ENCODE results near the gene NOSTRIN. TPM values are rescaled to one million over a fixed set of nuclear protein-coding genes. Genes with fewer than 3 reads are reported as not detected.
"Not testable (repeated sequence)": the region's sequence is repeated elsewhere in the genome, so short reads cannot be mapped to it uniquely, and the experiment has no call there.

NOSTRIN gene
- total and polyA plus RNA-seq, 2 donors, result 2.8 to 8.1 TPM

DNA sequence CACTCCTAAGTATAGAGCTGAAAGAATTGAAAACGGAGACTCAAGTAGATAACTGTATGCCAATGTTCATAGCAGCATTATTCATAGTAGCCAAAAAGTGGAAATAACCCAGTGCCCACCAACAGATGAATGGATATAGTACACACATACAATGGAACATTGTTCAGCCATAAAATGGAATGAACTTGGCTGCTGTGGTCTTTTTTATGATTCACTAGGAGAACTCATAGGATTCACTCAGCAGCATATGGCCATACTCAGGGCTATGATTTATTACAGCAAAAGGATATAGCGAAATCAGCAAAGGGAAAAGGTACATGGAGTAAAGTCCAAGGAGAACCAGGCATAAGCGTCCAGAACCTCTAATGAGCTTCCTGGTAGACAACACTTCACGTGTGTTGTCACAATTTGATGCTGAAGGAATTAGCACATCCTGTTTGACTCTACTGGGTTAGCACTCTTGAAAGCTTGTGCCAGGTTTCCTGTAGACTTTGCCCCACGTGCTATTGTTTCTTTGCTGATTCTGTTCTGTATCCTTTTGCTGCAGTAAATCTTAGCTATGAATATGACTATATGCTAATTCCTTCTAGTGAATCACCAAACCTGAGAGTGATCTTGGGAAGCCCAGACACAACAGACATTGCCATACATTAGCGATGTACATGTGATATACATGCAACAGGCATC is 72.1 kb downstream of the NOSTRIN start:
- no peaks in the 10 kb centered on the region for H3K9me3 ChIP-seq (ENCODE audit: control insufficient read depth in 2 of 2, insufficient read depth in 1 of 2, low read length in 1 of 2)
- peaks cover 5 to 24% of the 10 kb centered on the region in 2 donors for H3K36me3 ChIP-seq (ENCODE audit: control insufficient read depth in 2 of 2, insufficient read depth in 2 of 2, low read length in 1 of 2)
- no peaks in the 10 kb centered on the region for H3K27me3 ChIP-seq (ENCODE audit: control insufficient read depth in 2 of 2, insufficient read depth in 1 of 2, low read length in 1 of 2)
- 97% methylated on average over 6 of the region's 6 CpGs for WGBS
- DNase-seq (ENCODE audit: low read depth in 6 of 9, low spot score in 9 of 9), result no peak
- no peak overlapping the region for H3K27ac ChIP-seq (ENCODE audit: low read depth in 1 of 2, low read length in 1 of 2)
- no peaks in the 10 kb centered on the region for H3K4me1 ChIP-seq (ENCODE audit: control insufficient read depth in 2 of 2, insufficient read depth in 2 of 2, low read length in 2 of 2)
- H3K4me3 ChIP-seq (ENCODE audit: low read length in 2 of 2), result no peak overlapping the region

- H3K4me3 ChIP-seq (ENCODE audit: low read length in 2 of 2); H3K9me3 ChIP-seq (ENCODE audit: control insufficient read depth in 2 of 2, insufficient read depth in 1 of 2, low read length in 1 of 2); DNase-seq (ENCODE audit: low read depth in 6 of 9, low spot score in 9 of 9); H3K27me3 ChIP-seq (ENCODE audit: control insufficient read depth in 2 of 2, insufficient read depth in 1 of 2, low read length in 1 of 2); H3K4me1 ChIP-seq (ENCODE audit: control insufficient read depth in 2 of 2, insufficient read depth in 2 of 2, low read length in 2 of 2); H3K27ac ChIP-seq (ENCODE audit: low read depth in 1 of 2, low read length in 1 of 2): not testable (repeated sequence)
- H3K36me3 ChIP-seq (ENCODE audit: control insufficient read depth in 2 of 2, insufficient read depth in 2 of 2, low read length in 1 of 2), result peaks cover 0 to 24% of the 10 kb centered on the region in 2 donors
- 98% methylated on average over 12 of the region's 12 CpGs for WGBS
Measured at GRCh38 chr2:168882163-168882562, 79.7 kb downstream of the NOSTRIN start.

GRCh38 chr2:168884975-168885374 is 82.5 kb downstream of the NOSTRIN start:
- DNase-seq (ENCODE audit: low read depth in 6 of 9, low spot score in 9 of 9), result no peak
- no peak overlapping the region for H3K27ac ChIP-seq (ENCODE audit: low read depth in 1 of 2, low read length in 1 of 2)
- 100% methylated on average over 1 of the region's 1 CpG for WGBS
- peaks cover 0 to 29% of the 10 kb centered on the region in 2 donors for H3K36me3 ChIP-seq (ENCODE audit: control insufficient read depth in 2 of 2, insufficient read depth in 2 of 2, low read length in 1 of 2)
- H3K4me3 ChIP-seq (ENCODE audit: low read length in 2 of 2), result no peak overlapping the region
- H3K4me1 ChIP-seq (ENCODE audit: control insufficient read depth in 2 of 2, insufficient read depth in 2 of 2, low read length in 2 of 2), result peaks cover 5 to 6% of the 10 kb centered on the region in 2 donors
- no peaks in the 10 kb centered on the region for H3K27me3 ChIP-seq (ENCODE audit: control insufficient read depth in 2 of 2, insufficient read depth in 1 of 2, low read length in 1 of 2)
- no peaks in the 10 kb centered on the region for H3K9me3 ChIP-seq (ENCODE audit: control insufficient read depth in 2 of 2, insufficient read depth in 1 of 2, low read length in 1 of 2)

DNA sequence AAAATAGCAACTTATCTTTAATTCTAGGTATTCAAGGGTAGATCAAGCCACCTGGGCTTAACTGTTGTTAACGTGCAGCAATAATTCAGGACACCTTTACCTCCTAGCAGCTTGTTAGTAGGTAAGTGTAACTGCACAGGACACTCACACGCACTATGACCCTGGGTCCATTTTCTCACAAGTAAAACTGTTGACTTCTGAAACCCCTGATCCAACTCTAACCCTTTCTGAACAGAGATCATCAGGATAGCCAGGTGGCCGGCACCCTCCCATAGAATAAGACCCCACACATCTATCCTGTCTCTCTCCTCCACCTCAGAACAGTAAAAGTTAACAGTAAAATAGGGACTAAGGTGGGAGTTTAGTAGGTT is 87.2 kb downstream of the NOSTRIN start:
- no peaks in the 10 kb centered on the region for H3K27me3 ChIP-seq (ENCODE audit: control insufficient read depth in 2 of 2, insufficient read depth in 1 of 2, low read length in 1 of 2)
- peaks cover 0 to 17% of the 10 kb centered on the region in 2 donors for H3K36me3 ChIP-seq (ENCODE audit: control insufficient read depth in 2 of 2, insufficient read depth in 2 of 2, low read length in 1 of 2)
- H3K4me1 ChIP-seq (ENCODE audit: control insufficient read depth in 2 of 2, insufficient read depth in 2 of 2, low read length in 2 of 2), result peaks cover 6 to 8% of the 10 kb centered on the region in 2 donors
- H3K27ac ChIP-seq (ENCODE audit: low read depth in 1 of 2, low read length in 1 of 2), result peak overlapping the region in 1 of 2 donors; percentile 4
- DNase-seq (ENCODE audit: low read depth in 6 of 9, low spot score in 9 of 9), result no peak
- no peaks in the 10 kb centered on the region for H3K9me3 ChIP-seq (ENCODE audit: control insufficient read depth in 2 of 2, insufficient read depth in 1 of 2, low read length in 1 of 2)
- WGBS, result 61% methylated on average over 3 of the region's 3 CpGs
- peak overlapping the region; percentile 47 to 63 for H3K4me3 ChIP-seq (ENCODE audit: low read length in 2 of 2)

GRCh38 chr2:168890006-168890782 is 87.8 kb downstream of the NOSTRIN start, which contains the start of gene SPC25:
TSS of gene SPC25 (minus strand) at chr2:168890430. CDS start at chr2:168889519, 911 bp downstream.
- Histone ChIP-seq H3K4me3 (ENCODE audit: low read length in 2 of 2) (peak within 1 kb of the TSS; percentile 47 to 63), H3K27ac (ENCODE audit: low read depth in 1 of 2, low read length in 1 of 2) (peak within 1 kb of the TSS in 1 of 2 donors; percentile 4), H3K4me1 (ENCODE audit: control insufficient read depth in 2 of 2, insufficient read depth in 2 of 2, low read length in 2 of 2) (peaks cover 6 to 8% of the 10 kb centered on the region in 2 donors), H3K9me3 (ENCODE audit: control insufficient read depth in 2 of 2, insufficient read depth in 1 of 2, low read length in 1 of 2) (no peaks in the 10 kb centered on the region), H3K27me3 (ENCODE audit: control insufficient read depth in 2 of 2, insufficient read depth in 1 of 2, low read length in 1 of 2) (no peaks in the 10 kb centered on the region), H3K36me3 (ENCODE audit: control insufficient read depth in 2 of 2, insufficient read depth in 2 of 2, low read length in 1 of 2) (peaks cover 0 to 12% of the 10 kb centered on the region in 2 donors)
- 1% methylated on average over 38 of the region's 38 CpGs for WGBS
- DNase-seq (ENCODE audit: low read depth in 6 of 9, low spot score in 9 of 9), result peak; percentile 74 to 96 (median 89)

DNA sequence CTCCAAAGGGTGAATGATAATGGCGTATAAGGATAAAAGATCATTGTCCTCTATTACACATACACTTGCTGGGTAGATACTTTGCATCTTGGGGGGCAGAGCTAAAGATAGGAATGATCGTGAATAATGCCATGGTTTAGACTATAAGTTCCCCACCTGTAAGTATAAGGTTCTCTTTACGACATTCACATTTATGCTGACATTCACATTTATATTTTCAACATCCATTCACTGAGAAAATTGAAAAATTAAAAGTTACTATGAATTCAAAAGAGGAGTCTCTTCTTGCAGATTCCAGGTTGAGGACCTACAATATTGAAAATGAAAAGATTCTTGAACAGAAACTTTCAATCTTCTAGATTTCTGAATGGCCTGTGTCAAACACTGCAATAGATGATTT is 89.9 kb downstream of the NOSTRIN start:
- H3K27me3 ChIP-seq (ENCODE audit: control insufficient read depth in 2 of 2, insufficient read depth in 1 of 2, low read length in 1 of 2), result no peaks in the 10 kb centered on the region
- no peak for DNase-seq (ENCODE audit: low read depth in 6 of 9, low spot score in 9 of 9)
- no peak overlapping the region for H3K27ac ChIP-seq (ENCODE audit: low read depth in 1 of 2, low read length in 1 of 2)
- peaks cover 6 to 8% of the 10 kb centered on the region in 2 donors for H3K4me1 ChIP-seq (ENCODE audit: control insufficient read depth in 2 of 2, insufficient read depth in 2 of 2, low read length in 2 of 2)
- peaks cover 0 to 4% of the 10 kb centered on the region in 2 donors for H3K36me3 ChIP-seq (ENCODE audit: control insufficient read depth in 2 of 2, insufficient read depth in 2 of 2, low read length in 1 of 2)
- WGBS, result 88% methylated on average over 3 of the region's 3 CpGs
- H3K9me3 ChIP-seq (ENCODE audit: control insufficient read depth in 2 of 2, insufficient read depth in 1 of 2, low read length in 1 of 2), result no peaks in the 10 kb centered on the region
- H3K4me3 ChIP-seq (ENCODE audit: low read length in 2 of 2), result no peak overlapping the region

- Histone ChIP-seq H3K4me1 (ENCODE audit: control insufficient read depth in 2 of 2, insufficient read depth in 2 of 2, low read length in 2 of 2) (peaks cover 6 to 8% of the 10 kb centered on the region in 2 donors), H3K4me3 (ENCODE audit: low read length in 2 of 2) (no peak overlapping the region), H3K27ac (ENCODE audit: low read depth in 1 of 2, low read length in 1 of 2) (no peak overlapping the region), H3K36me3 (ENCODE audit: control insufficient read depth in 2 of 2, insufficient read depth in 2 of 2, low read length in 1 of 2) (no peaks in the 10 kb centered on the region), H3K9me3 (ENCODE audit: control insufficient read depth in 2 of 2, insufficient read depth in 1 of 2, low read length in 1 of 2) (no peaks in the 10 kb centered on the region), H3K27me3 (ENCODE audit: control insufficient read depth in 2 of 2, insufficient read depth in 1 of 2, low read length in 1 of 2) (no peaks in the 10 kb centered on the region)
- WGBS, result 94% methylated on average over 1 of the region's 1 CpG
- no peak for DNase-seq (ENCODE audit: low read depth in 6 of 9, low spot score in 9 of 9)
Measured at GRCh38 chr2:168894101-168894500, 91.7 kb downstream of the NOSTRIN start.

GRCh38 chr2:168894720-168895119 is 92.3 kb downstream of the NOSTRIN start:
- no peak for DNase-seq (ENCODE audit: low read depth in 6 of 9, low spot score in 9 of 9)
- Histone ChIP-seq H3K27ac (ENCODE audit: low read depth in 1 of 2, low read length in 1 of 2) (no peak overlapping the region), H3K36me3 (ENCODE audit: control insufficient read depth in 2 of 2, insufficient read depth in 2 of 2, low read length in 1 of 2) (no peaks in the 10 kb centered on the region), H3K4me3 (ENCODE audit: low read length in 2 of 2) (no peak overlapping the region), H3K4me1 (ENCODE audit: control insufficient read depth in 2 of 2, insufficient read depth in 2 of 2, low read length in 2 of 2) (peaks cover under 1 to 5% of the 10 kb centered on the region in 2 donors), H3K27me3 (ENCODE audit: control insufficient read depth in 2 of 2, insufficient read depth in 1 of 2, low read length in 1 of 2) (no peaks in the 10 kb centered on the region), H3K9me3 (ENCODE audit: control insufficient read depth in 2 of 2, insufficient read depth in 1 of 2, low read length in 1 of 2) (no peaks in the 10 kb centered on the region)

DNA sequence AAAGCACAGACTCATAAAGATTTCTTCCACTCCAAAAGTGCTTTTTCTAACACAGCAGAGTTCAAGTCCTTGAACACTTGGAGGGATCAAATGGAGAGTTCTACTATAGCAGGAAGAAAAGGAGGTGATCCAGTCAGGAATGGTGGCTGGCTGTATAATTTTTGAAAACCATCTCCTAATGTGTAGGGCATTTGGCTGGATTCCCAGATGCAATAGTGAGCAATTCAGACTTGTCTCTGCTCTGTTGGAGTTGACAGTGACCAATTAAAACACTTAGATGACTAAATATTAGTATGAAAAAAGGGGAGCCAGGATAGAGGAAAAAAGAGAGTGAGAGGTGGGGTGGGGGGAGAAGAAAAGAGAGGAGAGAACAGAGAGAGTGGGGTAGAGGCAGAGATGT is 93.3 kb downstream of the NOSTRIN start:
- Histone ChIP-seq H3K27ac (ENCODE audit: low read depth in 1 of 2, low read length in 1 of 2) (no peak overlapping the region), H3K9me3 (ENCODE audit: control insufficient read depth in 2 of 2, insufficient read depth in 1 of 2, low read length in 1 of 2) (no peaks in the 10 kb centered on the region), H3K4me1 (ENCODE audit: control insufficient read depth in 2 of 2, insufficient read depth in 2 of 2, low read length in 2 of 2) (peaks cover 0 to 1% of the 10 kb centered on the region in 2 donors), H3K36me3 (ENCODE audit: control insufficient read depth in 2 of 2, insufficient read depth in 2 of 2, low read length in 1 of 2) (no peaks in the 10 kb centered on the region), H3K4me3 (ENCODE audit: low read length in 2 of 2) (no peak overlapping the region), H3K27me3 (ENCODE audit: control insufficient read depth in 2 of 2, insufficient read depth in 1 of 2, low read length in 1 of 2) (no peaks in the 10 kb centered on the region)
- DNase-seq (ENCODE audit: low read depth in 6 of 9, low spot score in 9 of 9), result no peak
